ENCODE results near the gene GNPTAB. TPM values are rescaled to one million over a fixed set of nuclear protein-coding genes. Genes with fewer than 3 reads are reported as not detected.
"Not testable (repeated sequence)": the region's sequence is repeated elsewhere in the genome, so short reads cannot be mapped to it uniquely, and the experiment has no call there.

Gene GNPTAB
- 10 to 100 TPM; 22.2 to 48.0 TPM for total RNA-seq

GRCh38 chr12:101830367-101831325 lies at the start of gene GNPTAB:
Gene GNPTAB (minus strand): TSS chr12:101830959. CDS start chr12:101830675, 284 bp downstream.
- ATAC-seq (peak; percentile 94 to 95), DNase-seq (ENCODE audit: low spot score in 2 of 2) (peak; percentile 94 to 95)
- H3K9me3 Mint-ChIP-seq: no peaks in the 10 kb centered on the region
- H3K36me3 Mint-ChIP-seq: no peaks in the 10 kb centered on the region
- peak within 1 kb of the TSS; percentile 82 to 99 for H3K27ac Mint-ChIP-seq

GRCh38 chr12:101878243-101878821 lies 47.6 kb upstream of the GNPTAB start:
- no peak for DNase-seq (ENCODE audit: low spot score in 2 of 2)
- Mint-ChIP-seq H3K9me3 (no peaks in the 10 kb centered on the region), H3K36me3 (peaks cover 12 to 13% of the 10 kb centered on the region in 2 donors), H3K27ac (peak overlapping the region; percentile 90 to 95)
- no peak for ATAC-seq

GRCh38 chr12:101877806-101878242 lies 47.1 kb upstream of the GNPTAB start:
- no peak for DNase-seq (ENCODE audit: low spot score in 2 of 2)
- no peaks in the 10 kb centered on the region for H3K9me3 Mint-ChIP-seq

GRCh38 chr12:101876861-101877805 lies 46.4 kb upstream of the GNPTAB start, which contains the start of gene DRAM1:
Gene DRAM1 (plus strand): TSS chr12:101877580. CDS start chr12:101877790, 210 bp downstream.
- peak; percentile 91 to 94 for ATAC-seq
- H3K9me3 Mint-ChIP-seq: no peaks in the 10 kb centered on the region
- H3K36me3 Mint-ChIP-seq: peaks cover 12 to 13% of the 10 kb centered on the region in 2 donors
- DNase-seq (ENCODE audit: low spot score in 2 of 2): peak; percentile 76 to 89
- peak within 1 kb of the TSS; percentile 90 to 95 for H3K27ac Mint-ChIP-seq

More at GRCh38 chr12:101877806-101878242, 47.1 kb upstream of the GNPTAB start:
- peak; percentile 30 to 36 for ATAC-seq
- H3K36me3 Mint-ChIP-seq: peaks cover 12 to 13% of the 10 kb centered on the region in 2 donors
- H3K27ac Mint-ChIP-seq: peak overlapping the region; percentile 90 to 95

- no peak for DNase-seq (ENCODE audit: low spot score in 2 of 2)
- Mint-ChIP-seq H3K27ac (peak overlapping the region; percentile 55 to 95), H3K9me3 (no peaks in the 10 kb centered on the region), H3K36me3 (peaks cover 12 to 13% of the 10 kb centered on the region in 2 donors)
- no peak for ATAC-seq
Measured at GRCh38 chr12:101876322-101876860, 45.6 kb upstream of the GNPTAB start.

- H3K9me3 Mint-ChIP-seq: no peaks in the 10 kb centered on the region
- DNase-seq (ENCODE audit: low spot score in 2 of 2): no peak
- peaks cover 12 to 13% of the 10 kb centered on the region in 2 donors for H3K36me3 Mint-ChIP-seq
- no peak overlapping the region for H3K27ac Mint-ChIP-seq
- ATAC-seq: no peak
Measured at GRCh38 chr12:101875162-101875561, 44.4 kb upstream of the GNPTAB start.

- ATAC-seq: no peak
Measured at GRCh38 chr12:101870925-101871324, 40.2 kb upstream of the GNPTAB start.

GRCh38 chr12:101867619-101868018 lies 36.9 kb upstream of the GNPTAB start:
- DNase-seq (ENCODE audit: low spot score in 2 of 2); H3K9me3 Mint-ChIP-seq; ATAC-seq; H3K27ac Mint-ChIP-seq: not testable (repeated sequence)
- peaks cover 0 to 15% of the 10 kb centered on the region in 2 donors for H3K36me3 Mint-ChIP-seq

More at GRCh38 chr12:101870925-101871324, 40.2 kb upstream of the GNPTAB start:
- Mint-ChIP-seq H3K36me3 (peaks cover 0 to 2% of the 10 kb centered on the region in 2 donors), H3K27ac (no peak overlapping the region), H3K9me3 (no peaks in the 10 kb centered on the region)
- DNase-seq (ENCODE audit: low spot score in 2 of 2): no peak

- Mint-ChIP-seq H3K9me3 (peaks cover 0 to 7% of the 10 kb centered on the region in 2 donors), H3K27ac (no peak overlapping the region), H3K36me3 (peaks cover 0 to 15% of the 10 kb centered on the region in 2 donors)
- DNase-seq (ENCODE audit: low spot score in 2 of 2) (no peak), ATAC-seq (no peak)
Measured at GRCh38 chr12:101866615-101867373, 36.0 kb upstream of the GNPTAB start.

GRCh38 chr12:101863981-101864380 lies 33.2 kb upstream of the GNPTAB start:
- ATAC-seq (no peak), DNase-seq (ENCODE audit: low spot score in 2 of 2) (no peak)
- peaks cover 0 to 7% of the 10 kb centered on the region in 2 donors for H3K9me3 Mint-ChIP-seq
- H3K27ac Mint-ChIP-seq: no peak overlapping the region
- peaks cover 0 to 15% of the 10 kb centered on the region in 2 donors for H3K36me3 Mint-ChIP-seq

- DNase-seq (ENCODE audit: low spot score in 2 of 2) (no peak), ATAC-seq (no peak)
- Mint-ChIP-seq H3K36me3 (peaks cover 0 to 15% of the 10 kb centered on the region in 2 donors), H3K27ac (no peak overlapping the region), H3K9me3 (peaks cover 0 to 7% of the 10 kb centered on the region in 2 donors)
Measured at GRCh38 chr12:101862245-101862644, 31.5 kb upstream of the GNPTAB start.

- not testable (repeated sequence) for H3K9me3 Mint-ChIP-seq; DNase-seq (ENCODE audit: low spot score in 2 of 2); ATAC-seq; H3K27ac Mint-ChIP-seq
- H3K36me3 Mint-ChIP-seq: peaks cover 0 to 15% of the 10 kb centered on the region in 2 donors
Measured at GRCh38 chr12:101861688-101862087, 30.9 kb upstream of the GNPTAB start.

- no peak for DNase-seq (ENCODE audit: low spot score in 2 of 2)
- Mint-ChIP-seq H3K9me3 (peaks cover 4 to 12% of the 10 kb centered on the region in 2 donors), H3K36me3 (peaks cover 0 to 13% of the 10 kb centered on the region in 2 donors), H3K27ac (peak overlapping the region; percentile 39 to 91)
- peak; percentile 69 to 89 for ATAC-seq
Measured at GRCh38 chr12:101859664-101860607, 29.2 kb upstream of the GNPTAB start.

GRCh38 chr12:101858361-101858760 lies 27.6 kb upstream of the GNPTAB start:
- no peak for DNase-seq (ENCODE audit: low spot score in 2 of 2)
- ATAC-seq: no peak
- Mint-ChIP-seq H3K36me3 (peaks cover 0 to 10% of the 10 kb centered on the region in 2 donors), H3K9me3 (peaks cover 4 to 12% of the 10 kb centered on the region in 2 donors), H3K27ac (no peak overlapping the region)
